ENCODE measurements around the gene PHAF1.

The PHAF1 gene

DNA sequence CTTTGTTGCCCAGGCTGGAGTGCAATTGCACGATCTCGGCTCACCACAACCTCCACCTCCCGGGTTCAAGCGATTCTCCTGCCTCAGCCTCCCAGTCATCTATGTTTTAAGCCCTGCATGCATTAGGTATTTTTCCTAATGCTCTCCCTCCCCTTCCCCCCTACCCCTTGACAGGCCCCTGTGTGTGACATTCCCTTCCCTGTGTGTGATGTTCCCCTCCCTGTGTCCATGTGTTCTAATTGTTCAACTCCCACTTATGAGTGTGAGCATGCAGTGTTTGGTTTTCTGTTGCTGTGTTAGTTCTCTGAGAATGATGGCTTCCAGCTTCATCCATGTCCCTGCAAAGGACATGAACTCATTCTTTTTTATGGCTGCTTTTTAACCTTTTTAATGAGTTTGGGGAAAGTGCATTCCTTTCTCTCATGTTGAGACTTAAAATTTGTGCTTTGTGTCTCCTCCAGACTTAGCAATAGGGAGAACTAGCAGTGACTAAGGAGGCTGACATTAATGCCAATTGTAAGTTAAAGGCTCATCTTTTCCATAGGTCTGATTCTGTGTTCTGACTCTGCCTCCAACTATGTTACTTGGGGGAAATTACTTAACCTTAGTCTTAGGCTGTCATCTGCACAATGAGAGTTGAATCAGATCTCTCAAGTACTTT, 17.7 kb upstream of the PHAF1 start:
- TF ChIP-seq ZFX (IDR thresholded peaks at IDR 0.05; ENCODE audit: borderline replicate concordance), result no peak
- TF ChIP-seq, protein P1, sequence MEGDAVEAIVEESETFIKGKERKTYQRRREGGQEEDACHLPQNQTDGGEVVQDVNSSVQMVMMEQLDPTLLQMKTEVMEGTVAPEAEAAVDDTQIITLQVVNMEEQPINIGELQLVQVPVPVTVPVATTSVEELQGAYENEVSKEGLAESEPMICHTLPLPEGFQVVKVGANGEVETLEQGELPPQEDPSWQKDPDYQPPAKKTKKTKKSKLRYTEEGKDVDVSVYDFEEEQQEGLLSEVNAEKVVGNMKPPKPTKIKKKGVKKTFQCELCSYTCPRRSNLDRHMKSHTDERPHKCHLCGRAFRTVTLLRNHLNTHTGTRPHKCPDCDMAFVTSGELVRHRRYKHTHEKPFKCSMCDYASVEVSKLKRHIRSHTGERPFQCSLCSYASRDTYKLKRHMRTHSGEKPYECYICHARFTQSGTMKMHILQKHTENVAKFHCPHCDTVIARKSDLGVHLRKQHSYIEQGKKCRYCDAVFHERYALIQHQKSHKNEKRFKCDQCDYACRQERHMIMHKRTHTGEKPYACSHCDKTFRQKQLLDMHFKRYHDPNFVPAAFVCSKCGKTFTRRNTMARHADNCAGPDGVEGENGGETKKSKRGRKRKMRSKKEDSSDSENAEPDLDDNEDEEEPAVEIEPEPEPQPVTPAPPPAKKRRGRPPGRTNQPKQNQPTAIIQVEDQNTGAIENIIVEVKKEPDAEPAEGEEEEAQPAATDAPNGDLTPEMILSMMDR (IDR thresholded peaks at IDR 0.05), result no peak
- no peak overlapping the region for H3K27ac ChIP-seq

DNA sequence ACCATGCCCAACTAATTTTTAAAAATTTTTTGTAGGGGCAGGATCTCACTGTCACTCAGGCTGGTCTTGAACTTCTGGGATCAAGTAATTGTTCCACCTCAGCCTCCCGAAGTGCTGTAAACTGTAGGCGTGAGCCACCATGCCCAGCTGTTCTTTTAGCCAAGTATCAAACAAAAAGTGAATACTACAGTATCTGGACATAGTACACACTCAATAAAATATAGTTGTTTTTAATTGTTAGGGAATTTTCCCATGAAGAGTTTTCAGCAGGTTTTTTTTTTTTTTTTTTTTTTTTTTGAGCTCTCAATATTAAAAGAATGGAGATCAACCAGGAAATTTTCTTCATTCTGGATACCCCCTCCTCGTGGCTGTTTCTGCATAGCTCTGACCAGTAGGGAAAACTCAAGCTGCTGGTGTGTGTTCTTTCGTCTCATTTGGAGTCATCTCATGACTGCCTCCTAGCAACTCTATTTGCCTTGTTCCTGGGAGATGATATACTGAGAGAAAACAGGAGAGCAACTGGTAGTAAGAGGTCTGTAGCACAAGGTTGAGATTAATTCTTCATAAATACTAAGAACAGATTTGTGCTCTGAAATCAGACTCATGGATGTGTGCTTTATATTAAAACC, 16.5 kb upstream of the PHAF1 start:
- no peak for TF ChIP-seq ZFX (IDR thresholded peaks at IDR 0.05; ENCODE audit: borderline replicate concordance)
- TF ChIP-seq, protein P1 (IDR thresholded peaks at IDR 0.05), result no peak
- no peak overlapping the region for H3K27ac ChIP-seq

DNA sequence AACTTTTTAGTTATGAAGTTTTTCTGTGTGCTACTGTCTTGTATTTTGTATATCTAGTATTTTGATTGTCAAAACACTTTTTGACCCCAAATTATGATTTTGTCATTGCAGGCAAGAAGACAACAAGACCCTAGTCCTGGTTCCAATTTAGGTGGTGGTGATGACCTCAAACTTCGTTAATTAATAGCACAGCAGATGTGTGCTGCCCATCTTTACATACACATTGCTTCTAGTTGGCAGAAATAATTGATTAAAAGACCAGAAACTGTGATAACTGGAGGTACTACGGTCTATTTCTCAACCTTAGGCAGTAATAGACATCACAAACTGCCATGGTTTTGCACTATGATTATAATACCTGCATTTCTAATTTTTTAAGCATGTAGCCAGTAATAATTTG, 11.1 kb upstream of the PHAF1 start:
- H3K27ac ChIP-seq, result no peak overlapping the region
- TF ChIP-seq ZFX (IDR thresholded peaks at IDR 0.05; ENCODE audit: borderline replicate concordance), result no peak
- TF ChIP-seq, protein P1 (IDR thresholded peaks at IDR 0.05), result no peak

DNA sequence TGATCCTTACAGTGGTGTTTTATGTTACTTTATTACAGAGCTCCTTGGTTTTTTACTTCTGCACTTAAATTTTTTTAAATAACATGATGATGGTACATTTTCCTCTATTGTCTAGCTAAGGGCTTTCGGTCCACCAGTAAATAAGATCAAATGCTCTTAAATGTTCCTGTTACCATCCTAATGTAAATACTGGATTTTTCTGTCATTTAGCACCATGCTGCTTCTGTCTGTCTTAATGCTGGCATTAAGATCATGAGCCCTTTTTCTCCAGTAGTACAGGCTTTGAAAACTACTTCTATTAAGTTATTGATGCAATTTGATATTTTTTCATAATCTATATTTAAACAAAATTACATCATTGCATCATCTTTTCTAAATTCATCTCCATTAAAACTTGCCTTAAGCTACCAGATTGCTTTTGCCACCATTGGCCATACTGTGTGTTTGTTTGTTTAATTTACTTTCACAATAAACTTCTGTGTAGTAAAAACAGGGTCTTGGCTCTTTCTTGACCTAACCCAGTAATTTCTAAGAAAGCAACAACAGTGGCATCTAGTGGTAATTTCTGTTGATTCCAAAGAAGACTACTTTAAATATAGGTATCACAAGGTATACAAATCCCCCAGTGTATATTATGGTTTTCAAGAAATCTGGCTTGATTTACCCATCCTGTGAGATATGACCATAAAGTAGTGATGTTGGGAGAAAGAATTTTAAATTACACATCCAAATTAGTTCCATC, 9.0 kb upstream of the PHAF1 start:
- TF ChIP-seq, protein P1 (IDR thresholded peaks at IDR 0.05), result peak; percentile 31
- TF ChIP-seq ZFX (IDR thresholded peaks at IDR 0.05; ENCODE audit: borderline replicate concordance), result no peak
- H3K27ac ChIP-seq, result no peak overlapping the region

DNA sequence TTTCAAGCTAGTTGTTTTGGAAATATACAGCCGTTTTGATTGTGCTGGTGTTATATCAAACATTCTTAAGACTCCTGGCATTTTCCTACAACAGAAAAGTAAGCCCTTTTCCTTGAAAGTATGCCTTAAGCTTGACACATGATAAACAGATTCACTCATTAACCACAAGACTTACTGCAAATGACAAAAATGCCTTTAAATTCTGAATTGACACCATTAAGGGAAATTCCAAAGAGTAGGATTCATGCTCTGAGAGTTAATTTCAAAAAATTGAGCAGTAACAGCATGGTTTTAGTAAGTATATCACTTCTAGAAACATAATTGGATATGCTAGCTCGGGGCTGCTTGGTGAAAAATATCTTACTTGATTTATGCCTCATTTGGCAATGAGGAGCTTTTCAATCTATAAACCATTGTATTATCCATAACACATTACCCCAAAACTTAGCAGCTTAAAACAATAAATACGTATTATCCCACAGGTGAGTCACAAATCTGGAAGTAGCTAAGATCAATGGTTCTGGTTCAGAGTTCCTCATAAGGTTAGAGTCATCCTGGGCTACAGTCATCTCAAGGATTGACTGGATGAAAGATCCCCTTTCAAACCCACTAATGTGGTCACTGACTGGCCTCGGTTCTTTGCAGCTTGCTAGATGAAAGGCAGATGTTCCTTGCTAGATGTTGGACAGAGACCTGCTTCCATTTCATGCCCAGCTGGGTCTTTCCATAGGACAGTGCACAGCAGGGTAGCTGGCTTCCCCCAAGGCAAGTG, 8.2 kb upstream of the PHAF1 start:
- TF ChIP-seq, protein P1 (IDR thresholded peaks at IDR 0.05), result no peak
- no peak for TF ChIP-seq ZFX (IDR thresholded peaks at IDR 0.05; ENCODE audit: borderline replicate concordance)
- H3K27ac ChIP-seq, result no peak overlapping the region

DNA sequence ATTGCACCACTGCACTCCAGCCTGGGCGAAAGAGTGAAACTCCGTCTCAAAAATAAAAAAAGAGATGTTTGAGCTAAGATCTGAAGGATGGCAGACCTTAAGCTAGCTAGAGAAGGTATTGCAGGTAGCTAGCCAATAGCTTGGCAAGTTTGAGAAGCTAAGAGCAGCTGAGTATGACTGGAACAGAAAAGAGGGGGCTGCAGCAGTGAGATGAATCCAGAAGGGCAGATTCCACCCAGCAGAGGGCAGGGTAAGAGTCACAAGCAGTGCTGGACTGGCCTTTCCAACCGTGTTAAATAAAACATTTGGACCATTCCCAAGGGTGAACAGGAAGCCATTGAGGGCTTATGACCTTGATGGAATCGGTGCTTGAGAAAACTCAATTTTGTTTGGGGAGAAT, 5.7 kb upstream of the PHAF1 start:
- H3K27ac ChIP-seq, result 0 out of 2 replicates have a peak overlapping the region, but pooled peaks have one; percentile 16
- TF ChIP-seq, protein P1 (IDR thresholded peaks at IDR 0.05), result peak; percentile 43
- TF ChIP-seq ZFX (IDR thresholded peaks at IDR 0.05; ENCODE audit: borderline replicate concordance), result no peak
